ENCODE data around the gene RALGPS1.

The RALGPS1 gene

GRCh38 chr9:127173063-127173462 is 258.5 kb downstream of the RALGPS1 start:
- Histone ChIP-seq H3K9me3 (ENCODE audit: severe bottlenecking) (no peaks in the 10 kb centered on the region), H3K27me3 (ENCODE audit: insufficient read depth, poor library complexity, severe bottlenecking) (no peaks in the 10 kb centered on the region), H3K4me1 (ENCODE audit: insufficient read depth, poor library complexity, severe bottlenecking) (no peaks in the 10 kb centered on the region), H3K36me3 (ENCODE audit: low read depth) (no peaks in the 10 kb centered on the region), H3K27ac (ENCODE audit: poor library complexity, severe bottlenecking) (no peak overlapping the region), H3K4me3 (ENCODE audit: severe bottlenecking) (no peak overlapping the region)
- DNase-seq (ENCODE audit: low spot score) (peak; percentile 17), ATAC-seq (ENCODE audit: low read depth) (no peak)
- TF ChIP-seq CTCF (IDR thresholded peaks at IDR 0.05; ENCODE audit: poor library complexity, severe bottlenecking), result no peak

GRCh38 chr9:127174386-127175318 is 260.1 kb downstream of the RALGPS1 start:
- H3K9me3 ChIP-seq (ENCODE audit: severe bottlenecking), result no peaks in the 10 kb centered on the region
- H3K36me3 ChIP-seq (ENCODE audit: low read depth), result no peaks in the 10 kb centered on the region
- H3K27me3 ChIP-seq (ENCODE audit: insufficient read depth, poor library complexity, severe bottlenecking), result no peaks in the 10 kb centered on the region
- no peaks in the 10 kb centered on the region for H3K4me1 ChIP-seq (ENCODE audit: insufficient read depth, poor library complexity, severe bottlenecking)
- peak; percentile 34 for DNase-seq (ENCODE audit: low spot score)
- H3K27ac ChIP-seq (ENCODE audit: poor library complexity, severe bottlenecking), result no peak overlapping the region
- TF ChIP-seq CTCF (IDR thresholded peaks at IDR 0.05; ENCODE audit: poor library complexity, severe bottlenecking), result no peak
- no peak for ATAC-seq (ENCODE audit: low read depth)
- H3K4me3 ChIP-seq (ENCODE audit: severe bottlenecking), result no peak overlapping the region

- no peak overlapping the region for H3K4me3 ChIP-seq (ENCODE audit: severe bottlenecking)
- no peaks in the 10 kb centered on the region for H3K36me3 ChIP-seq (ENCODE audit: low read depth)
- H3K27ac ChIP-seq (ENCODE audit: poor library complexity, severe bottlenecking), result no peak overlapping the region
- peak; percentile 15 for DNase-seq (ENCODE audit: low spot score)
- no peaks in the 10 kb centered on the region for H3K4me1 ChIP-seq (ENCODE audit: insufficient read depth, poor library complexity, severe bottlenecking)
- no peaks in the 10 kb centered on the region for H3K27me3 ChIP-seq (ENCODE audit: insufficient read depth, poor library complexity, severe bottlenecking)
- no peak for TF ChIP-seq CTCF (IDR thresholded peaks at IDR 0.05; ENCODE audit: poor library complexity, severe bottlenecking)
- ATAC-seq (ENCODE audit: low read depth), result no peak
- H3K9me3 ChIP-seq (ENCODE audit: severe bottlenecking), result no peaks in the 10 kb centered on the region
Observed at GRCh38 chr9:127175319-127175715, 260.7 kb downstream of the RALGPS1 start.

GRCh38 chr9:127175764-127176163 is 261.2 kb downstream of the RALGPS1 start:
- no peak for ATAC-seq (ENCODE audit: low read depth)
- no peaks in the 10 kb centered on the region for H3K27me3 ChIP-seq (ENCODE audit: insufficient read depth, poor library complexity, severe bottlenecking)
- no peaks in the 10 kb centered on the region for H3K36me3 ChIP-seq (ENCODE audit: low read depth)
- no peak overlapping the region for H3K27ac ChIP-seq (ENCODE audit: poor library complexity, severe bottlenecking)
- TF ChIP-seq CTCF (IDR thresholded peaks at IDR 0.05; ENCODE audit: poor library complexity, severe bottlenecking), result no peak
- H3K9me3 ChIP-seq (ENCODE audit: severe bottlenecking), result no peaks in the 10 kb centered on the region
- DNase-seq (ENCODE audit: low spot score), result peak; percentile 20
- no peak overlapping the region for H3K4me3 ChIP-seq (ENCODE audit: severe bottlenecking)
- H3K4me1 ChIP-seq (ENCODE audit: insufficient read depth, poor library complexity, severe bottlenecking), result no peaks in the 10 kb centered on the region

- H3K4me1 ChIP-seq (ENCODE audit: insufficient read depth, poor library complexity, severe bottlenecking), result no peaks in the 10 kb centered on the region
- H3K9me3 ChIP-seq (ENCODE audit: severe bottlenecking), result no peaks in the 10 kb centered on the region
- H3K27me3 ChIP-seq (ENCODE audit: insufficient read depth, poor library complexity, severe bottlenecking), result no peaks in the 10 kb centered on the region
- DNase-seq (ENCODE audit: low spot score) (peak; percentile 30), ATAC-seq (ENCODE audit: low read depth) (no peak)
- no peak overlapping the region for H3K4me3 ChIP-seq (ENCODE audit: severe bottlenecking)
- H3K27ac ChIP-seq (ENCODE audit: poor library complexity, severe bottlenecking), result no peak overlapping the region
- H3K36me3 ChIP-seq (ENCODE audit: low read depth), result no peaks in the 10 kb centered on the region
- no peak for TF ChIP-seq CTCF (IDR thresholded peaks at IDR 0.05; ENCODE audit: poor library complexity, severe bottlenecking)
Observed at GRCh38 chr9:127176631-127177030, 262.0 kb downstream of the RALGPS1 start.
